ENCODE results near the gene LPP.

Gene LPP

DNA sequence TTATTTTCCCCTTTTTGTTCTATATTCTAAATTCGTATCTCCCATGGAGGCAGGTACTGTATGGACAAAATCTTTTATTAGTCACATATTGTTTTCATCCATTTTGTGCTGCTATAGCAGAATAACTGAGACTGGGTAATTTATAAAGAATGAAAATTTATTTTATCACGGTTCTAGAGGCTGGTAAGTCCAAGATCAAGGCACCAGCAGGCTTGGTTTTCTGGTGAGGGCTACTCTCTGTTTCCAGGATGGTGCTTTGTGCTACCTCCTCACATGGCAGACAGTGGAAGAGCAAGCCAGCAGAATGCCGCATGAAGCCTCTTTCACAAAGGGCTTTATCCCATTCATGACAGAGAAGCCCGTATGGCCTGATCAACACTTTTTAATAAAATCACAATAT lies 595.9 kb downstream of the LPP start:
- no peak for DNase-seq (ENCODE audit: low read depth)

DNA sequence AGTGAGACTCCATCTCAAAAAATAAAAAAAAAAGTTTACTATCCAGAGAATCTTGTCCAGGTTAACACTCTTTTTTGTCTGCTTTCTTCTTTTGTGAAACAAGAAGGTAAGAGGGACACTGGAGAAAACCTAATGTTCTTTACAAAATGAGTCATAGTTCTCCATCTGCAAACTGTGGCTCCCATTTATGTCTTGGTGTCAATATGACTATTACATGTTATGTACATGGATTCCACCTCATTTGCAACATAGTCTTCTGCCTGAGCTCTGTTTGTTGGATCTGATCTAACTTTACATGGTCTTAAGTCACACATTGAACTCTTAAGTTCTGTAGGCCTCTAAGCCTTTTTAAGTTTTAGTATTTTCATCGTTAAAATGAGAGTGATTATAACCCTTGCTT lies 596.7 kb downstream of the LPP start:
- no peak for DNase-seq (ENCODE audit: low read depth)

DNA sequence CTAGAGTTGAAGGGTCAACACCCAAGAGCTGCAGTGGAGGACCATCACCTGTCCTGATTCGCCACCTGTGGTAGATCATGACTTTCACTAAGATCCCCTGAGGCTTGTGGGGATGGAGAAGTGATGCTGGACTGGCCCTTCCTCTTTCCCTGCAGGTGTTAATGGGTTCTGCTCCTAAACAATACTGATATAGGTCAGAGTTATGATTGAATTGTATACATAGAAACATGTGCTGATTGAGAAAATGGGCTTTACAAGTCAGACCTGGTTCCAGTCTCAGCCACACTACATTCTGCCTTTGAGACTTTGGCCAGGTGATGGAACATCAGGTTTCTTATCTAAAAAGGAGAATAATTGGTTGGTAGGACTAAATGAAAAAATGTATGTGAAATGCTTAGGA lies 598.9 kb downstream of the LPP start:
- DNase-seq (ENCODE audit: low read depth) = no peak

DNA sequence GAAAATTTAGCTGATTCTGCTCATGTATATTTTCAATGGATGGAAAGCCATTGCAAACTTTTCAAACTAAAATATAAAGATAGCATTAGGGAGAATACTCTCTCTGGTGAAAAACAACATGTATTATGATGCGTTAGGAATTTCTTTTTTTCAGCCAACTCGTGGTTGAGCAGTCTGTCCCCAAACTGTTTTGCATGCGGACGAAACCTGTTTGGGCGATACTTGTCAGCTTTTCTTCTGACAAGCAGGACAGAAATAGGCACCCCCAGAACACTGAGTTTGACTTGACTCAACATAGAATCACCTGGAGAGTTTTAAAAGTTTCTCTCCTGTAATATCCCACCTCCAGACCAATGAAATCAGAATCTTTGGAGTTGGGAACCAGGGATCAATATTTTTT lies 600.3 kb downstream of the LPP start:
- no peak for DNase-seq (ENCODE audit: low read depth)

DNA sequence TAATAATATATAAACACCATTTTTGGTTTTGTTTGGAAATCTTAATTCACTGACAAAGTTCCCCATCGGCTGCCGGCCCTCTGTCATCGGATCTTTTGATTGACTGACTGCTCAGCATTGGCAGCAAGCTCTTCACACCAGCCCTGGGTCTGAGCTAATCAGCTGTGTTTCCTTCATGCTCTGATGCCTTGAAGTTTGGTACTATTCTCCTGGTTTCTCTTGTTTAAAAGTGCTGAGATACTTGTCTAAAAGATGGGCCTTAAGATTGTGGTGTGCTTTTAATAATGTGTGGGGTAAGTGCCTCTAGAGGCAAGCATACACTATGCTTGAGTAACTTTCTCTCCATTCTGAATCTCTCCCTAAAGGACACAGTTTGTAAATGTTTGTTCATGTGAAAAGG lies 602.3 kb downstream of the LPP start:
- DNase-seq (ENCODE audit: low read depth) = no peak

DNA sequence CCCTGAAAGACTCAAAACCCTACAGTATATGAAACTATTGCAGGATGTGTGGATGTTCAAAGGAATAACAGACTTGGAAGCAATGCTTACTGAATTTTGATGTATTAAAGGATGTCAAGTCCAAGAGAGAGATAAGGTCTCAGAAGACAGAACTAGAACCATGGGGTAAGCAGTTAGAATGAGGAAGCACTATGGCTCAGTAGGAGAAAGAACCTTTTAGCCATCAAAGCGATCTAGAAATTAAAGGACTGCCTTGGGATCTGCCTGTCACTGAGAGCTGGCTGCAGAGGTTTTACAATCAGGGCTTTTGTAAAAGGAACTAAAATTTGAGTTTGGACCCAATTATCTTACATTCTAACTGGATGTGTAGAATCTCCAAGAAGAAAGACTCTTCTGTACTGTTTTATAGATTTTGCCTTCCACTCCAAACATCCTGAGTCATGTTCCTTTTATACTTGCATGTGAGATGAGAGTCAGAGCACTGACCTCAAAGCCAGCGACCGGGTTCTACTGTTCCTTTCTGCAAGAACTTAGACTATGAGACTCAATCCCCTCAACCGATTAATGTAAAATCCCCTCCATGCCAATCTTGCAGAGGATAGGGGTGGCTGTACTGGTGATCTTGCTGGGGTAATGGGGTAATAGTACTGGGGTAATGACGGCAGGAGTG lies 605.5 kb downstream of the LPP start:
- no peak for DNase-seq (ENCODE audit: low read depth)

DNA sequence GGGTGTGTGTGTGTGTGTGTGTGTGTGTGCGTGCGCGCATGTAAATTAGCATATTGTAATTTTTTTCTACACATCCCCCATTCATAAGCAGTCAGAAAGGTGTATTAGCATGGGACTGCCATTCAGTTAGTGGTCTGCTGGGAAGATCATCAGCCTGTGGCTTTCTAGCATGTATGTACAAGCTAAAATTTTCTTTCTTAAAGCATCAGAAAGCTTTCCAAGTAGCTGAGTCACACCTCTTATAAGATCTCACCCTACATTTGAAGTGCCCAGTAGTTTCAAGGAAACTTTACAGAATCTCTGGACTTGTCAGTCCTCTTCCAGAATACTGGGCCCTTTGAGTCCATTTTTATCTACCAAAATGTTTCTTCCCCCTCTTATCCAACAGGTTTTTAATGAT lies 606.5 kb downstream of the LPP start:
- no peak for DNase-seq (ENCODE audit: low read depth)

DNA sequence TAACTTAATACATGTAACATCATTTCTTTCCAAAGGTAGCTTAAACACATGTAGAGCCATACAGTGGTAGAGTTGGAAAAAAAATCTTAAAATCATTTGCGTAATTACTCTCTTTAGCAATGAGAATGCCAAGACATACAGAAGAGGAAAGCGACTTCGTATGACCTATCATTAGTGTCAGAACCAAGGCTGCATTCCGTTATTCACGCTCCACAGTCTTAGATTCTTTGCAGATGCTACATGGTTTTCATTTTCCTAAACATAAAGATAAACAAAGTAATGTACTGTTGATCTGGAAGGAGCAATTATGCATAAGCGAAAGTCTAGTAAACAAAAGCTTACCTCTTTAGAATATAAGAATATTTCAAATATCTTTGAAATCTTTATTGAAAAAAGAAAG lies 607.5 kb downstream of the LPP start:
- no peak for DNase-seq (ENCODE audit: low read depth)

DNA sequence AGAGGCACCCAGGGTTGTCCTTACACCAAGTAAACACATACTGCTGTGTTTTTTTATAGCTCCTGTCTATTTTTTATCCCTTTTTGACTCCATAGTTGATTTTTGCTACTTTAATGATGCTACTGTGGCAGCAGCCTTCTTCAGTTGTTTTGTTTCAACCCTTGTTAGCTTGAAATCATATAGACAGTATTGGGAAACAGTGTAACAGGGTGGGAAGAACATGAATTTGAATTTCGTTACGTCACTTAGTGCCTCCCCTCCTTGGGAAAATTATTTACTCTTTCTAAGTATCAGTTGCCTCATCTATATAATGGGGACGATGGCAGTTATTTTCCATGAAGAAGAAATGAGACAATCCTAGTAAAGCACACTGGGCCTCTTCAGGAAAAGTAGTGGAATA lies 608.0 kb downstream of the LPP start:
- no peak for DNase-seq (ENCODE audit: low read depth)

DNA sequence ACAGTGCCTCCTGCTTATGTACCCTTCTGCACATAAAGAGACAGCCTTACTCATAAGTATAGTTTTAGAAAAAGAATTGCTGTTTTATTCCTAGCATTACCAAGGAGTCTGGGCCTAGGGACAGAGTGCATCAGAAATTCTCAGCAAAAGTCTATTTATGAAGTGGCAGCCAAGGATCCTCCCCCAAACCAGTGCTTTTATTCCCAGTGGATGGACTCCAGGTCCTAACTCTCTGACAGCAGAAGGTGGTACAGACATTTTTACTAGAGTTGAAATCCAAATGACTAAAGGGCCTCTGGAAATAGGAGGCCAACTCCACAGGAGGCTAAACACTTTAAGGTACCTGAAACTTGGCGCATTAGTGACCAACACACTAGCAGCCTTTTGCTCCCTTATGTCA lies 610.7 kb downstream of the LPP start:
- DNase-seq (ENCODE audit: low read depth) = no peak

DNA sequence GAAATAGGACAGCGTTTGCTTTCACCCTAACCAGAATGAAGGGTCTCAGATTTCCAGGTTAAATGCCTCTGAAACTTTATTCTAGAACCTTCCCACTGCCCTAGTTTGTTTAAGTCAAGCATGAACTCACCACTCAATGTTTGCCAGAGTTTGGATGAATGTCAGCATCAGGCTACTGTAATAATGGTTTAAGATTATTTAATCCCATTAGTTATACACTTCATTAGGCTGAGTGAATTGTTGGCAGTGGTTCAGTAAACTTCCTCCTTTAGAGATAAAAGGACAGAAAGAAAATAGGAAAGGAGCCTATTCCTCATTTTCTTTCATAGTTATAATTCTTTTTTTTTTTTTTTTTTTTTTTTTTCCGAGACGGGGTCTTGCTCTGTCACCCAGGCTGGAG lies 615.9 kb downstream of the LPP start:
- DNase-seq (ENCODE audit: low read depth) = no peak

DNA sequence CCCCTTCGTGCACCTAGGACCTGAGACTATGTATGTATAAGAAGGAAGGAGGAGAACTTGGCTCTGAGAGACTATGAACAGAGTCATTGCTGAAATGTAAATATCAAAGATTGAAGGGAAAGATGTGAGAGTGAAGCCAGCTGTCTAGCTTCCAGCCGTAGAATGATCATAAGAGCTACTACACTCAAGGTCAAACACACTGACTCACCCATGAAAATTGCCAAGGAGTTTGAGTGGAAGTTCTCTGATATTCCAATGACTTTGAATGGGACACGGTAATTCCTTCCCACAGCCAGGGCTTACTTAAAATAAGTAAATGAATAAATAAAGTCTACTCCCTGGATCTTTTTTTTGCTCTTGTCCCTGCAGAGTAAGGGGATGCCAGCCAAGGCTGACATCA lies 618.9 kb downstream of the LPP start:
- DNase-seq (ENCODE audit: low read depth) = peak; percentile 55

DNA sequence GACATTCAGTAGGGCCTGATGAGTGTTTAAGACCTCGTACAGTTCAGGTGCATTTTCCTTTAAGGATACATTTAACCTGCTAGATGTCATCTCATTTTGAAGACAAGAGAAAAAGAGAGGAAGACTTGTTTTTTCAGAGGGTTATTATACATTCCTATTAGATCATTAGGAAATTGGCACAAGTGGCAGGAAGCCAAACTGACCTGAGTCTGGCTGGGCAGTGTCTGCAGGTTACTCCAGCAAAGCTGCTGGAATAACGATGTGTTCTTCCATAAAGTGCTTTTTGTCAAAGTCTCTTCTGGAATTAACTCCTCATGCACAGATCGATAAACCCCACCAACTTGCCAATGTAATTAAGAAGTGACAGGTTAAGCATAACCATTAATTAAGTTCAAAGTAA lies 621.5 kb downstream of the LPP start:
- DNase-seq (ENCODE audit: low read depth) = no peak

DNA sequence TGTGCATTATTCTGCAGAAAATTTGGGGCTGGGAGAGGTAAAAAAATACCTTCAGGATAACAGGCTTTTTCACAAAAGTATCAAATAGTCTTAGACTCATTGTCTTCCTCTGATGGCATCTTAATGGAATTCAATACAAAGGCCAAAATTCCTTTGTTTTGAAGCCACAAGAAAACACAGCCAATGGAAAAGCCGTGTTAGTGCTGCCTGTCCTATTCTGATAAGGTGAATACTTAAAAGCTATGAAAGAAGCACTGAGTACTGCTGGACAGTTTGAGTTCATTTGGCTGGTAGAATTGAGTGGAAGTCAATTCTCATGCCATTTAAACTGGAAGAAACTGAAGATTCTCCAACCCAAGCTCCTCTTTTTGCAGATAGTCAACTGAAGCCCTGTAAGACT lies 622.5 kb downstream of the LPP start:
- no peak for DNase-seq (ENCODE audit: low read depth)

DNA sequence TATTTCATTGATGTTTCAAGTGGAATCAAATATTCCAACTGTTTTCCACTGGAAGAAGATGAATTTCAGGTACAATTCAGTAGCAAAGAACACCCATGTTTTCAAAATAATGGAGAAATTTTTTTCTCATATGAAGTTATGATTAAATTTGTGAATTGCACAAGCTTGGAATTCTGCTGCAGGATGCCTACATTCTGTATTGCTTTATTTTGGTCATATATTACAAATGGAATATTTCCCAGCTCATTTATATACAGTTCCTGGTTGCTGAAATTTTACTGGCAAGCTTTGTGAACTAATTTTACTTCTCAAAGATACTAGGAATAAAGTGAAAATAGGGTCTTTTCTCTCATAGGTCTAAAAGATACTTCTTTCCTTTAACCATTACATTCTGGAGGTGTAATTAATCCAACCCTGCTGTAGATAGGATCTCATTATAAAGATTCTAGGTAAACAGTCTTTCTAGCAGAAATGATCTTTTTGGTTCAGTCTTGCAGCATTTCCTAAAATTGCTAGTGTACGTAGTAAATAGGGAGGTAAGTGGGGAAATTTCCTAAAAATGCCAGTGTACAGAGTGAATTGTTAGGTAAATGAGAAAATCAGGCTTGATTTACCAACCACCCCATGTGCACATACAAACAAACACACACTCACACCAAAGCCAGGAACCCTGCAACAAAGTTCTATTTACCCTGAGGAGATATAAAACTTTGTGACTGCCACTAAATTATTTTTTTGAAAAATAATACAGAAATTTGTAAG lies 624.3 kb downstream of the LPP start:
- DNase-seq (ENCODE audit: low read depth) = no peak

DNA sequence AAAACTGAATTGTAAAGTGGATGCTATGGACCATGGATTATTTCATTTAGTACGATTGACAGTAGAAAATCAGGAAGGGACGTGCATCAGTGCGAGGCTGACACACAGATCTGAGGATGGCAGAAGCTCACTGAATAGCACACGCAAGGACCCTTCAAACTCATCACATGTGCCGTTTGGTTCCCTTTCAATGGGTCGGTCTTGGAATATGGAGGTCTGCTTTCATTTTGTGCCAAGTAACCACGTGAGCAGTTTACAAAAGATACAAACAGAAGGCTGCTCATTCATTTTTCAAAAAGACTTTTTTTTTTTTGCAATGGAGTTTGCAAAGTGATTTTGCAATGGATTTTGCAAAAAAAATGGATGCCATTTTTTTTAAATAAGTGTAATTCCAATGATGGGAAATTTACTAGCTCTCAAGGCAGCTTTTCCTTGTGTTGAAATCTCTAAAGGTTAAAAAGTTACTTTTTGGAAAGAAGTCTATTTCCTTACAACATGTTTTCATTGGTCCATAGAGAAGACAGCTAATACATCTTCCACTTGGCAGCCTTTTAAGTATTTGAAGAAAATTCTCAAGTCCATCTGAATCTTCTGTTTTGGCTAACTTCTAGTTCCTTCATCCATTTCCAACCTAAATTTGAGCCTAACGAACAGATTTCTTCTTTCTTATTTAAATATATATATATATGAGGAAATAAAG lies 625.5 kb downstream of the LPP start:
- DNase-seq (ENCODE audit: low read depth) = no peak

DNA sequence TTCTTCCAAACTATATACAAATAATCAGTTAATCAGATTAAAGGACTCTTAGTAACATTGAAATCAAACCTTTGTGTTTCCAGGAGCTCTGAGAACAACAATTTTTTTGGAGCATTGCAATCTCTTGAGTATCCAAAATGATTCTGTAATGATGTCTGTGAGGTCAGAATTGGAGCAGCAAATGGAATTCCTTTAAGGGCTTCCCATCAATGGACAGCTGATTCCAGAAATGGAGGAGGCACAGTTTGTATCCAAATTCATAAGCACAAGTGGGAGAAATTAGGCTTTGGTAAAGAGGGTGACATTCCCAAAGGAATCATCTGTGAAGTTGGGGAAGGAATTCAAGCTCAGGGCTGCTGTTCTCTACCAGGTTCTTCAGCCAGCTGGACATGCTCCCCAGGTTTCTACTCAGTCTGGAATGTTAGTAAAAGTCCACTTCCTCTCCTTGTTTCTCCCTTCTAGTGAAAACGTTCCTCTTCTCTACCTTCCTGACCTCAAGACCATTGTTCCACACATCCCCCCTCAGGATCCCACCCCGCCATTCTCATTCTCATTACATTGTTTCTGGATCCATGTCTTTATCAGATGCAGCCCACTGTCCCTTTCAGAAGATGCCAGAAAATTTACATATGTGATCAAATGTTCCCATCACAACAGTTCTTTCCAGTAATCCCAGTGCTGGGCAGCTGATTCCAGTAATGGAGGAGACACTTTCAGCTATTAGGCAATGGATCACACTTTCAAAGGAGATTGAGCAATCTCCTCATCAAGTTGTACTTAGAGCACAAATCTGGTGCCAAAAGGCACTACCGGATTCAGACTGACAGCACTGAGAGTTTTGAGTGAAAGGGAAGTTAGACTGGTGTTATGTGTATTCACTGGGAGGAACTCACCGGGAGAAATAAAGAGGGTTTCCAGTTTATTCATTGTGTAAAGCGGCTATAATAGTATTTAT lies 626.5 kb downstream of the LPP start:
- DNase-seq (ENCODE audit: low read depth) = no peak

DNA sequence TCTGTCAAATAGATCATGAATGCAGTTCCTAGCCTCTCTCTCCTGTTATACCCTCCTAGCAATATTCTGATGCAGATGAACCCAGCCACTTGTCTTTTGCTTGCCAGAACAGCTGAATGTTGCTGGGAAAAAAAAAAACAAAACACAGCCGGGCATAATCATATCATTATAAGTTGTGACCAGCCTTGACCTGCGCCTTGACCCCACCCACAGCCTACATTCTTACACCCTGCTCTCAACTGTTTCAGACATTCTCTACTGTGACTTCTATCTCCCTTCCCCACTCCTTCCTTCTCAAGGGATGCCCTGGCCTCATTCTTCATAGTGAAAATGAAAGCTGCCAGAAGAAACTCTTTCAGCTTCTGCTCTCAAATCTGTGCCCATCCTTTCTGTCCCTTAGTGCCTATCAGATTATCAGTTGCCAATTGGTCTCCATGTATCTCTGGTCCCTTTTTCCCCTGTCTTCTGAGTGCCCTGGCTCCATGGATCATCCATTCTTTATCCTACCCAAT lies 628.7 kb downstream of the LPP start:
- DNase-seq (ENCODE audit: low read depth) = no peak

DNA sequence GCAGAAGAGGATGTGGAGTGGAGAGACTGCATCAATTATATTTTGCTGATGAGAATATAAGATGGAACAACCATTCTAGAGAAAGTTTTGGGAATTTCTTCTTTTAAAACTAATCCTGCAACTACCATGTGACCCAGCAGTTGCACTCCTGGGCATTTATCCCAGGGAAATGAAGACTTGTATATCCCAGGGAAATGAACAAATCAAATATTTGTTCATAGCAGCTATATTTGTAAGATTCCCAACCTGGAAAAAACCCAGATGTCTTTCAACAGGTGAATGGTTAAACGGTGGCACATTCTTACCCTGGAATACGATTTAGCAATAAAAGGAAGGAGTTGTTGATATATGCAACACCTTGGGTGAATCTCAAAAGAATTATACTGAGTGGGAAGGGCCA lies 632.5 kb downstream of the LPP start:
- DNase-seq (ENCODE audit: low read depth) = no peak

DNA sequence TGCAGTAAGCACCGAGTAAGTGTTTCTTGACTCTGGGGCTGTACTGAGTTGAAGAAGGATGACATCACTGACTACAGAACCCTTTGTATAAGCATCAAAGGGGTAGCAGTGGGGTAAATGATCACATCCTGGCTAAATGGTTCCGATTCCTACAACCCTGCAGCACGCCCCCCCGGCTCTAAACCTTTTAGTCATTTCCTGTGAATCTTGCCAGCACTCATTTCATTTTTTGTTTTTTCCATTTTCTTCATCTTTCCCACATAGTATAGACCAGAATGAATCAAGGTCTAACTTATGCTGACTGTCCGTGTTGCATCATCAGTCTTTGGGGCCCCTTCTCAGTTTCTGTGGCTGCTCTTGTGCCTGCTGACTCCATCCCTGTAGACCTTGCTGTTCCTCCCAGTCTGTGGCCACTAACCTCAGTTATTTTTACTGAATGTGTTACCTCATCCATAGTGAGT lies 634.7 kb downstream of the LPP start:
- peak; percentile 96 for DNase-seq (ENCODE audit: low read depth)

DNA sequence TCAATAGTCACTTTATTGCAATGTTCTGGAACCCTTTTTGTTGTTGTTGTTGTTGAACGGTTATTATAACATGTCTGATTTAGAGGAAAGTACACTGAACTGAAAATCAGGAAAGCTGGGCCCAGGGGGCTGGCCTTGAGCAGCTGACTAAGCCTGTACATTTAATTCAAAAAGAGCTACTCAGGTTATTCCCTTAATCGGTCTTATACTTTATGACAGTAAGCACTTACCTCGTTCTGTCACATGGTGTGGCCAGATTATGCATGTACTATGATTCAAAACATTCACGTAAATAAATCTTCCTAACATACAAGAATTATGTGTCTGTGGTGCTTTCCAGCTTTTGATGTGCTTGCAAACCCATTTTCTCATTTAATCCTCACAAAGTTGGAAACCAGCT lies 635.3 kb downstream of the LPP start:
- DNase-seq (ENCODE audit: low read depth) = no peak

DNA sequence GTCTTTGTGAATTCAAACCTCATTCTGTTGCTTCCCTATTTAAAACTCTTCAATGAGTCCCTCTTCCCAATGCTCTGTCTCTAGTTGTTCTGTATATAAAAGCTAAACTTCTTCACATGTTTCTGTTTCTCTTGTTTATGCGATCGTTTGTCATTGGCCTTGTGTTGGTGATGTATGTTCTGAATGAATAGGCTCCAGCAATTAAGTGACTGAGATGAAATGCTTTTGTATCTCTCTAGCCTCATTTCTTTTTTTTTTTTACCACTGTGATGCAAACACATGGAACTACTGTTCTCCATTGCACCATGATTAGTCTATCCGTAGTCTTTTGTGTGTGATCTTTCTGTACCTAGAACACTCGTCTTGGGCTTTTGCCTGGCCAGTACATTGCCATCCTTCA lies 637.4 kb downstream of the LPP start:
- no peak for DNase-seq (ENCODE audit: low read depth)

All from non-pigmented ciliary epithelial cell (primary cell).